ENCODE data around the gene GREM2.

GRCh38 chr1:240656531-240656930, 44.6 kb upstream of the GREM2 start:
- TF ChIP-seq CTCF (IDR thresholded peaks at IDR 0.05; ENCODE audit: extremely low read depth in 1 of 2, insufficient read depth in 1 of 2, low read depth in 1 of 2, low read length in 2 of 2) (no peak), POLR2A (IDR thresholded peaks at IDR 0.05; ENCODE audit: low read depth, low read length) (no peak), JUN (IDR thresholded peaks at IDR 0.05; ENCODE audit: borderline replicate concordance, insufficient read depth, insufficient read length, low read depth) (no peak)
